K562 (cell line): ENCODE results near the gene ALOXE3. TPM values are rescaled to one million over a fixed set of nuclear protein-coding genes. Genes with fewer than 3 reads are reported as not detected.

Experiments used
- BCL6 ChIP-seq: fragments of 250-450 bp; sonication (Bioruptor Pico); IDR thresholded peaks from 2 replicates; pipeline ENCODE4 v1.4.0; 2020
- KLF13 ChIP-seq: fragments of 450-650 bp; IDR thresholded peaks from 2 replicates; pipeline ENCODE4 v1.6.1; 2016; ENCODE audit warnings: missing genetic modification characterization, low read depth, mild to moderate bottlenecking, missing compliant biosample characterization, moderate library complexity, borderline replicate concordance
- MIER1 ChIP-seq: fragments of 450-650 bp; IDR thresholded peaks from 2 replicates; pipeline ENCODE4 v1.6.1; 2016; ENCODE audit warnings: antibody characterized with exemption, mild to moderate bottlenecking, low read depth
- MITF ChIP-seq: IDR thresholded peaks from 2 replicates; pipeline ENCODE4 v1.6.1; 2014; ENCODE audit warnings: antibody characterized with exemption
- NELFE ChIP-seq: IDR thresholded peaks from 2 replicates; pipeline ENCODE4 v1.6.1; 2011; ENCODE audit warnings: mild to moderate bottlenecking; ENCODE audit not compliant: insufficient read depth, insufficient read length
- SMAD4 ChIP-seq: fragments of 250-450 bp; sonication (Bioruptor Pico); conservative IDR thresholded peaks from 2 replicates; pipeline ENCODE4 v1.8.0; 2021; ENCODE audit warnings: inconsistent platforms, mild to moderate bottlenecking, moderate library complexity
- ZBTB40 ChIP-seq, 2 experiments: fragments of 450-650 bp in 1 of 2; sonication (generic) in 1 of 2; formaldehyde crosslinking in 1 of 2; IDR thresholded peaks; 2 replicates each; pipeline versions ENCODE4 v1.7.1 to v1.9.0; 2016 to 2022; ENCODE audit warnings: inconsistent platforms in 1 of 2, mild to moderate bottlenecking in 1 of 2, missing genetic modification reagents in 1 of 2
- ZKSCAN1 ChIP-seq: fragments of 150-350 bp; IDR thresholded peaks from 2 replicates; pipeline ENCODE4 v1.6.1; 2016; ENCODE audit warnings: low read depth, low read length
- ZNF3 ChIP-seq: fragments of 250-450 bp; sonication (Bioruptor Pico); IDR thresholded peaks from 2 replicates; pipeline ENCODE4 v1.5.0; 2021; ENCODE audit warnings: mild to moderate bottlenecking, moderate library complexity
- polyA plus RNA-seq, 8 experiments: library from polyadenylated mRNA; depleted of rRNA in 4 of 8; stranded (reverse) in 5 of 8; unstranded in 3 of 8; fragments of >200 nt; fragmentation: Nextera tagmentation in 2 of 8; fragmentation: Illumina TruSeq in 1 of 8; extraction: Ambion mirVana in 2 of 8; extraction: Trizol in 1 of 8; gene quantifications; 2 replicates each; pipeline versions ENCODE4 v1.2.1 to v1.2.3, GENCODE V29; 2011 to 2014; ENCODE audit warnings: inconsistent platforms in 1 of 8, missing spikeins in 1 of 8
- total RNA-seq, 7 experiments: library from RNA; depleted of rRNA in 6 of 7; stranded (reverse); fragments of >200 nt in 6 of 7; fragmentation: Illumina TruSeq in 2 of 7; extraction: Trizol in 2 of 7; gene quantifications; 2 replicates each; pipeline versions ENCODE4 v1.2.1 to v1.2.3, GENCODE V29; 2011 to 2021; ENCODE audit warnings: low replicate concordance in 1 of 7

Gene ALOXE3
- total and polyA plus RNA-seq, 9 of the 15 experiments (the other 6 are each of a cell fraction or from before 2014, with no cell fraction given), result 0.04 TPM; not detected in 8

DNA sequence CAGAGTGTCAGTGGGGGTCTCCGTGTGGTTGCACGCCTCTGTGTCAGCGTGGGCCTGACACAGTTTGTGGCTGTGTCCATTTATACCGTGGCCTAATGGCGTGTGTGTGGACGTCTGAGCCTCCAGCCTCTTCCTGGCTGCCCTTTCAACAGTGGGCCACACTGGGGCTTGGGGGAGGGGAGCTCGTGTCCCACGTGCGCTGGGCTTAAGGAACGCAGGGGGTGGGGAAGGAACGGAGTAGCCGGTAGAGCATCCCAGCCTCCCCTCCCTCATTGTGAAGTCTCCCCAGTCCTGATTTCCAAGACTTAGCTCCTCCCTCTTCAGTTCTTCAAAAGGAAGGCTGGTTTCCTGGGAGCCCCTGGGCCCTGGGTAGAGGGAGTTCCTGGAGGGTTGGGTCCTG is 15.1 kb upstream of the ALOXE3 start (continued):
- TF ChIP-seq ZBTB40 (IDR thresholded peaks at IDR 0.05), result no peak
- no peak for TF ChIP-seq ZBTB40 (CRISPR knock-in tag; IDR thresholded peaks at IDR 0.05)
- TF ChIP-seq ZKSCAN1, result no peak
- no peak for TF ChIP-seq KLF13 (tag)
- TF ChIP-seq MIER1, result no peak
- no peak for TF ChIP-seq ZNF3 (CRISPR knock-in tag)
- no peak for TF ChIP-seq MITF
- TF ChIP-seq NELFE, result no peak
- TF ChIP-seq BCL6 (CRISPR knock-in tag), result no peak
- no peak for TF ChIP-seq SMAD4 (CRISPR knock-in tag)
